ENCODE data around the gene C14orf93. TPM values are rescaled to one million over a fixed set of nuclear protein-coding genes. Genes with fewer than 3 reads are reported as not detected.

The C14orf93 gene
- polyA plus RNA-seq, 2 of the 4 experiments (the other 2 are of a cell fraction) = 6.8 to 9.7 TPM

DNA sequence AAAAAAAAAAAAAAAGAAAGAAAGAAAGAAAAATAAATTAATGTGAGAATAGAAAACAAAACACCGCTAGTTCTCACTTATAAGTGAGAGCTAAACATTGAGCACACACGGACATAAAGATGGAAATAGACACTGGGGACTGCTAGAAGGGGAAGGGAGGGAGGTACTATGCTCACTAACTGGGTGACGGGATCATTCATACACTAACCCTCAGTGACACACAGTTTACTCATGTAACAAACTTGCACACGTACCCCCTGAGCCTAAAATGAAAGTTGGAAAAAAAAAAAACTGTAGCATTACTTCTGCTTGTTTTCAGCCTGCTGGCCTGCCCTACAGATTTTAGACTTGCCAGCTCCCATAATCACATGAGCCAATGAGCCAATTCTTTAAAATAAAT lies 70.3 kb downstream of the C14orf93 start (continued):
- TF ChIP-seq ZSCAN20 (CRISPR knock-in tag; IDR thresholded peaks at IDR 0.05) (no peak), E2F6 (IDR thresholded peaks at IDR 0.05; ENCODE audit: borderline replicate concordance, low read depth) (no peak), HOXB13 (CRISPR knock-in tag; IDR thresholded peaks at IDR 0.05; ENCODE audit: low read depth) (no peak)

Other genes with a start within 250 kb of the C14orf93 start
- gene OXA1L, start 243.5 kb downstream of the C14orf93 start, polyA plus RNA-seq (2011; rRNA removed) = 199 and 247 TPM in 2 replicates
- gene OXA1L, start 243.5 kb downstream of the C14orf93 start, polyA plus RNA-seq (2017; fragmentation: RNase III; extraction: RNeasy Plus Mini Kit Qiagen cat#74134 plus additional on column Dnase treatment) = 126 to 133 TPM (median 132 TPM) in 3 replicates
- 86.8 and 104 TPM in 2 replicates for gene SLC7A7, start 194.7 kb downstream of the C14orf93 start, polyA plus RNA-seq (2011; rRNA removed)
- 30.1 to 44.2 TPM (median 39.8 TPM) in 3 replicates for gene SLC7A7, start 194.7 kb downstream of the C14orf93 start, polyA plus RNA-seq (2017; fragmentation: RNase III; extraction: RNeasy Plus Mini Kit Qiagen cat#74134 plus additional on column Dnase treatment)
- gene MRPL52, start 180.3 kb downstream of the C14orf93 start, polyA plus RNA-seq (2011; rRNA removed) = 113 and 116 TPM in 2 replicates
- 172 to 173 TPM (median 172 TPM) in 3 replicates for gene MRPL52, start 180.3 kb downstream of the C14orf93 start, polyA plus RNA-seq (2017; fragmentation: RNase III; extraction: RNeasy Plus Mini Kit Qiagen cat#74134 plus additional on column Dnase treatment)
- 1.9 and 2.5 TPM in 2 replicates for gene MMP14, start 173.6 kb downstream of the C14orf93 start, polyA plus RNA-seq (2011; rRNA removed)
- gene MMP14, start 173.6 kb downstream of the C14orf93 start, polyA plus RNA-seq (2017; fragmentation: RNase III; extraction: RNeasy Plus Mini Kit Qiagen cat#74134 plus additional on column Dnase treatment) = 1.1 to 2.0 TPM (median 1.5 TPM) in 3 replicates
- 74.3 and 99.6 TPM in 2 replicates for gene LRP10, start 138.4 kb downstream of the C14orf93 start, polyA plus RNA-seq (2011; rRNA removed)
- 45.5 to 62.9 TPM (median 57.2 TPM) in 3 replicates for gene LRP10, start 138.4 kb downstream of the C14orf93 start, polyA plus RNA-seq (2017; fragmentation: RNase III; extraction: RNeasy Plus Mini Kit Qiagen cat#74134 plus additional on column Dnase treatment)
- 0.29 and 0.31 TPM in 2 replicates for gene REM2, start 126.9 kb downstream of the C14orf93 start, polyA plus RNA-seq (2011; rRNA removed)
- gene REM2, start 126.9 kb downstream of the C14orf93 start, polyA plus RNA-seq (2017; fragmentation: RNase III; extraction: RNeasy Plus Mini Kit Qiagen cat#74134 plus additional on column Dnase treatment) = 0.23 to 0.46 TPM (median 0.29 TPM) in 3 replicates
- 68.0 and 71.7 TPM in 2 replicates for gene RBM23, start 91.0 kb downstream of the C14orf93 start, polyA plus RNA-seq (2011; rRNA removed)
- 64.2 to 66.5 TPM (median 65.8 TPM) in 3 replicates for gene RBM23, start 91.0 kb downstream of the C14orf93 start, polyA plus RNA-seq (2017; fragmentation: RNase III; extraction: RNeasy Plus Mini Kit Qiagen cat#74134 plus additional on column Dnase treatment)
- gene PRMT5, start 80.8 kb downstream of the C14orf93 start, polyA plus RNA-seq (2011; rRNA removed) = 214 and 299 TPM in 2 replicates
- gene PRMT5, start 80.8 kb downstream of the C14orf93 start, polyA plus RNA-seq (2017; fragmentation: RNase III; extraction: RNeasy Plus Mini Kit Qiagen cat#74134 plus additional on column Dnase treatment) = 185 to 224 TPM (median 188 TPM) in 3 replicates
- 69.3 and 76.0 TPM in 2 replicates for gene HAUS4, start 53.1 kb downstream of the C14orf93 start, polyA plus RNA-seq (2011; rRNA removed)
- gene HAUS4, start 53.1 kb downstream of the C14orf93 start, polyA plus RNA-seq (2017; fragmentation: RNase III; extraction: RNeasy Plus Mini Kit Qiagen cat#74134 plus additional on column Dnase treatment) = 35.9 to 42.6 TPM (median 37.3 TPM) in 3 replicates
- gene AJUBA, start 27.6 kb downstream of the C14orf93 start, polyA plus RNA-seq (2011; rRNA removed) = 98.0 and 152 TPM in 2 replicates
- gene AJUBA, start 27.6 kb downstream of the C14orf93 start, polyA plus RNA-seq (2017; fragmentation: RNase III; extraction: RNeasy Plus Mini Kit Qiagen cat#74134 plus additional on column Dnase treatment) = 53.4 to 68.0 TPM (median 59.0 TPM) in 3 replicates
- gene PSMB5, start 24.8 kb upstream of the C14orf93 start, polyA plus RNA-seq (2011; rRNA removed) = 283 and 337 TPM in 2 replicates
- 352 to 365 TPM (median 363 TPM) in 3 replicates for gene PSMB5, start 24.8 kb upstream of the C14orf93 start, polyA plus RNA-seq (2017; fragmentation: RNase III; extraction: RNeasy Plus Mini Kit Qiagen cat#74134 plus additional on column Dnase treatment)
- not detected in 2 replicates for gene PSMB11, start 32.1 kb upstream of the C14orf93 start, polyA plus RNA-seq (2011; rRNA removed)
- not detected in 3 replicates for gene PSMB11, start 32.1 kb upstream of the C14orf93 start, polyA plus RNA-seq (2017; fragmentation: RNase III; extraction: RNeasy Plus Mini Kit Qiagen cat#74134 plus additional on column Dnase treatment)
- gene CDH24, start 47.4 kb upstream of the C14orf93 start, polyA plus RNA-seq (2011; rRNA removed) = 4.8 and 4.9 TPM in 2 replicates
- gene CDH24, start 47.4 kb upstream of the C14orf93 start, polyA plus RNA-seq (2017; fragmentation: RNase III; extraction: RNeasy Plus Mini Kit Qiagen cat#74134 plus additional on column Dnase treatment) = 5.0 to 5.3 TPM (median 5.1 TPM) in 3 replicates
- 126 and 140 TPM in 2 replicates for gene ACIN1, start 85.0 kb upstream of the C14orf93 start, polyA plus RNA-seq (2011; rRNA removed)
- gene ACIN1, start 85.0 kb upstream of the C14orf93 start, polyA plus RNA-seq (2017; fragmentation: RNase III; extraction: RNeasy Plus Mini Kit Qiagen cat#74134 plus additional on column Dnase treatment) = 144 to 150 TPM (median 147 TPM) in 3 replicates
- gene C14orf119, start 85.4 kb upstream of the C14orf93 start, polyA plus RNA-seq (2011; rRNA removed) = 82.5 and 107 TPM in 2 replicates
- gene C14orf119, start 85.4 kb upstream of the C14orf93 start, polyA plus RNA-seq (2017; fragmentation: RNase III; extraction: RNeasy Plus Mini Kit Qiagen cat#74134 plus additional on column Dnase treatment) = 94.8 to 102 TPM (median 99.2 TPM) in 3 replicates
- 0.03 TPM in 1 of 2 replicates, not detected in the other for gene CIROP, start 94.8 kb upstream of the C14orf93 start, polyA plus RNA-seq (2011; rRNA removed)
- not detected in 3 replicates for gene CIROP, start 94.8 kb upstream of the C14orf93 start, polyA plus RNA-seq (2017; fragmentation: RNase III; extraction: RNeasy Plus Mini Kit Qiagen cat#74134 plus additional on column Dnase treatment)
- gene CEBPE, start 109.1 kb upstream of the C14orf93 start, polyA plus RNA-seq (2011; rRNA removed) = not detected in 2 replicates
- gene CEBPE, start 109.1 kb upstream of the C14orf93 start, polyA plus RNA-seq (2017; fragmentation: RNase III; extraction: RNeasy Plus Mini Kit Qiagen cat#74134 plus additional on column Dnase treatment) = 0.05 TPM in 1 of 3 replicates, not detected in the others
- 0.28 and 0.45 TPM in 2 replicates for gene SLC7A8, start 173.5 kb upstream of the C14orf93 start, polyA plus RNA-seq (2011; rRNA removed)
- 0.35 to 0.49 TPM (median 0.39 TPM) in 3 replicates for gene SLC7A8, start 173.5 kb upstream of the C14orf93 start, polyA plus RNA-seq (2017; fragmentation: RNase III; extraction: RNeasy Plus Mini Kit Qiagen cat#74134 plus additional on column Dnase treatment)
- not detected in 2 replicates for gene RNF212B, start 227.8 kb upstream of the C14orf93 start, polyA plus RNA-seq (2011; rRNA removed)
- gene RNF212B, start 227.8 kb upstream of the C14orf93 start, polyA plus RNA-seq (2017; fragmentation: RNase III; extraction: RNeasy Plus Mini Kit Qiagen cat#74134 plus additional on column Dnase treatment) = not detected in 3 replicates

Data from A549 (cell line).